Endothelial cell of umbilical vein (primary cell): Measurements from ENCODE around the gene OLFM1. TPM values are rescaled to one million over a fixed set of nuclear protein-coding genes. Genes with fewer than 3 reads are reported as not detected.

Experiments used
- BruUV-seq: library from RNA; stranded (reverse); fragments of 400-500 nt; replicated peaks from 2 replicates; lab custom pipeline; 2021; lab: Mats Ljungman, UMichigan
- CTCF ChIA-PET: fragments of 300-600, 350-600 bp; sonication (Branson Sonifier 250); formaldehyde crosslinking; loops from one replicate; lab custom pipeline; 2021; ENCODE audit warnings: antibody characterized with exemption, inconsistent platforms; lab: Charles Lee
- POLR2A ChIA-PET: fragments of 300-600, 350-600 bp; sonication (Branson Sonifier 250); formaldehyde crosslinking; loops from one replicate; lab custom pipeline; 2021; ENCODE audit warnings: antibody characterized with exemption, inconsistent platforms; lab: Charles Lee
- DNase-seq: peaks from one replicate; pipeline ENCODE4 v3.0.0-alpha.2; 2011; ENCODE audit warnings: low read depth, low spot score
- FAIRE-seq: peaks from 2 replicates; lab custom pipeline; 2011; peaks lifted over from hg19 to GRCh38; lab: Jason Lieb, UNC
- H2AFZ ChIP-seq: 2 replicates; pipeline ENCODE4 v1.6.0; 2012; ENCODE audit warnings: low read depth, low read length, control low read depth, inconsistent platforms
- H3K27ac ChIP-seq: 2 replicates; pipeline ENCODE4 v1.5.1; 2011; ENCODE audit warnings: low read depth, mild to moderate bottlenecking, control low read depth, low read length, moderate library complexity; ENCODE audit not compliant: insufficient read depth
- H3K27me3 ChIP-seq, 2 experiments: 2 replicates each; pipeline versions ENCODE4 v1.6.0 to v1.6.1; 2011; ENCODE audit warnings: low read length in 2 of 2, mixed read lengths in 1 of 2; ENCODE audit not compliant: control insufficient read depth in 2 of 2, insufficient read depth in 2 of 2
- H3K36me3 ChIP-seq, 2 experiments: 2 replicates in 1 of 2; 3 replicates in 1 of 2; pipeline ENCODE4 v1.5.1; 2011; ENCODE audit warnings: low read length in 2 of 2, mild to moderate bottlenecking in 1 of 2, moderate library complexity in 1 of 2; ENCODE audit not compliant: control insufficient read depth in 2 of 2, insufficient read depth in 2 of 2; ENCODE audit errors: extremely low read depth in 1 of 2
- H3K4me1 ChIP-seq: 3 replicates; pipeline ENCODE4 v1.5.1; 2011; ENCODE audit warnings: mild to moderate bottlenecking, low read length; ENCODE audit not compliant: control insufficient read depth, insufficient read depth; ENCODE audit errors: extremely low read depth
- H3K4me2 ChIP-seq: 2 replicates; pipeline ENCODE4 v1.6.1; 2011; ENCODE audit warnings: low read length, control low read depth, mixed read lengths; ENCODE audit not compliant: insufficient read depth
- H3K4me3 ChIP-seq, 3 experiments: fragments of 200-600 bp in 1 of 3; sonication (generic), shearing (Covaris generic) in 1 of 3; replicated peaks in 1 of 3; 2 replicates each; pipeline ENCODE4 v1.5.1; 2011 to 2016; ENCODE audit warnings: control low read depth in 3 of 3, low read length in 3 of 3, mild to moderate bottlenecking in 2 of 3, inconsistent platforms in 1 of 3, low read depth in 1 of 3, moderate library complexity in 1 of 3; ENCODE audit not compliant: insufficient read depth in 1 of 3
- H3K79me2 ChIP-seq: 2 replicates; pipeline ENCODE4 v1.6.0; 2012; ENCODE audit warnings: low read length, inconsistent platforms; ENCODE audit not compliant: control insufficient read depth, insufficient read depth
- H3K9ac ChIP-seq: replicated peaks from 2 replicates; pipeline ENCODE3; 2011; ENCODE audit warnings: low read length, control low read depth; ENCODE audit not compliant: insufficient read depth; ENCODE audit errors: extremely low read depth
- H3K9me1 ChIP-seq: replicated peaks from 3 replicates; pipeline ENCODE4 v1.6.0; 2011; ENCODE audit warnings: mild to moderate bottlenecking, low read length; ENCODE audit not compliant: control insufficient read depth, insufficient read depth; ENCODE audit errors: extremely low read depth
- H3K9me3 ChIP-seq: replicated peaks from 2 replicates; pipeline ENCODE4 v1.5.1; 2012; ENCODE audit warnings: low read length, inconsistent platforms; ENCODE audit not compliant: control insufficient read depth, insufficient read depth
- H4K20me1 ChIP-seq: replicated peaks from 2 replicates; pipeline ENCODE3; 2011; ENCODE audit warnings: mild to moderate bottlenecking, low read length; ENCODE audit not compliant: control insufficient read depth, insufficient read depth; ENCODE audit errors: extremely low read depth
- CTCF ChIP-seq, 2 donors: IDR thresholded peaks; 1 replicate in 1 of 2; 2 replicates in 1 of 2; pipeline ENCODE4 v1.5.1; 2011; ENCODE audit warnings: low read length in 2 of 2, mild to moderate bottlenecking in 2 of 2, moderate library complexity in 2 of 2, control low read depth in 1 of 2, inconsistent platforms in 1 of 2, low read depth in 1 of 2; ENCODE audit not compliant: insufficient read depth in 1 of 2; ENCODE audit errors: extremely low read depth in 1 of 2
- EZH2 ChIP-seq: IDR thresholded peaks from 2 replicates; pipeline ENCODE4 v1.6.1; 2012; ENCODE audit warnings: borderline replicate concordance, low read depth, mild to moderate bottlenecking, moderate library complexity, low read length, inconsistent platforms; ENCODE audit not compliant: severe bottlenecking
- FOS ChIP-seq: IDR thresholded peaks from 2 replicates; pipeline ENCODE4 v1.6.1; 2011; ENCODE audit warnings: mild to moderate bottlenecking, low read length, moderate library complexity, borderline replicate concordance; ENCODE audit not compliant: insufficient read depth
- GATA2 ChIP-seq: IDR thresholded peaks from 2 replicates; pipeline ENCODE4 v1.7.0; 2011; ENCODE audit warnings: low read depth, mild to moderate bottlenecking, moderate library complexity, mixed read lengths, low read length; ENCODE audit not compliant: insufficient read length, insufficient read depth
- JUN ChIP-seq: IDR thresholded peaks from 2 replicates; pipeline ENCODE4 v1.6.1; 2011; ENCODE audit warnings: borderline replicate concordance, low read depth; ENCODE audit not compliant: insufficient read length, insufficient read depth
- MAX ChIP-seq: IDR thresholded peaks from 2 replicates; pipeline ENCODE4 v1.6.1; 2011; ENCODE audit not compliant: insufficient read depth, insufficient read length
- MYC ChIP-seq: IDR thresholded peaks from one replicate; pipeline ENCODE4 v1.6.1; 2011; ENCODE audit warnings: mild to moderate bottlenecking, low read depth, low read length
- POLR2A ChIP-seq: IDR thresholded peaks from 2 replicates; pipeline ENCODE4 v1.6.1; 2012; ENCODE audit warnings: low read depth, mild to moderate bottlenecking, control low read depth, low read length
- POLR2AphosphoS5 ChIP-seq: IDR thresholded peaks from 2 replicates; pipeline ENCODE4 v1.6.1; 2012; ENCODE audit warnings: low read depth, mild to moderate bottlenecking, control low read depth, low read length, moderate library complexity; ENCODE audit not compliant: insufficient read depth
- dilution Hi-C: fragments of 300-500 bp; cut with MboI; formaldehyde crosslinking; loops from one replicate; pipeline ENCODE4 v1.15.0; 2019; ENCODE audit warnings: low sequenced_read_pairs; ENCODE audit not compliant: extremely low pct_ligation_motif_present
- intact Hi-C: fragments of 100-400 bp; cut with micrococcal nuclease; formaldehyde crosslinking; loops from one replicate; pipeline ENCODE4 v1.10.0; 2022
- polyA plus RNA-seq, 4 experiments: library from polyadenylated mRNA; depleted of rRNA in 3 of 4; stranded (reverse) in 3 of 4; unstranded in 1 of 4; fragments of >200 nt; gene quantifications; 2 replicates each; pipeline versions ENCODE4 v1.2.1 to v1.2.3, GENCODE V29; 2011 to 2012; ENCODE audit warnings: missing spikeins in 1 of 4
- total RNA-seq: library from RNA; stranded (reverse); gene quantifications from 2 replicates; pipeline ENCODE4 v1.2.3, GENCODE V29; 2021

Gene OLFM1
- total and polyA plus RNA-seq, 2 donors (not counting 3 experiments of a cell fraction or from before 2014, with no cell fraction given), result 0.07 to 0.95 TPM

- FAIRE-seq, result no peak
- no peak for TF ChIP-seq GATA2
- TF ChIP-seq MAX, result no peak
- no peak for TF ChIP-seq POLR2A
- no peak for TF ChIP-seq EZH2
- TF ChIP-seq FOS, result no peak
- no peak for TF ChIP-seq MYC
- no peak for TF ChIP-seq POLR2AphosphoS5
- TF ChIP-seq CTCF (IDR thresholded peaks at IDR 0.05; ENCODE audit: extremely low read depth in 1 of 2, insufficient read depth in 1 of 2, low read depth in 1 of 2, low read length in 2 of 2), result no peak
- TF ChIP-seq JUN, result no peak
- POLR2A ChIA-PET, result no interaction called here
- dilution Hi-C loops, result no loop called here
- BruUV-seq, result no TSS peak
- Histone ChIP-seq H3K9me3 (no peaks in the 10 kb centered on the region), H3K27me3 (peaks cover 0 to 9% of the 10 kb centered on the region in 2 experiments), H3K9ac (no peak overlapping the region), H3K4me1 (no peaks in the 10 kb centered on the region), H3K4me3 (no peak overlapping the region), H3K9me1 (no peaks in the 10 kb centered on the region), H3K4me2 (no peak overlapping the region), H4K20me1 (no peaks in the 10 kb centered on the region), H2AFZ (no peak overlapping the region), H3K79me2 (no peaks in the 10 kb centered on the region), H3K27ac (no peak overlapping the region), H3K36me3 (no peaks in the 10 kb centered on the region)
- CTCF ChIA-PET, result no interaction called here
- intact Hi-C loops, result loop anchor here (10.0 kb wide), 1 partner anchor 306 kb away; no protein-coding TSS in a partner anchor
- DNase-seq, result no peak
Measured at GRCh38 chr9:135080286-135081263, 6.9 kb upstream of the OLFM1 start.
